Upper lobe of right lung (tissue), 1 donor: Measurements from ENCODE around the gene THSD4. TPM values are rescaled to one million over a fixed set of nuclear protein-coding genes. Genes with fewer than 3 reads are reported as not detected.
A peak's percentile ranks its signal among the peaks of the same experiment; 100 is the strongest.

Experiments
- ATAC-seq: fragments of 200-7000 bp; cut with Tn5 transposase; one replicate; pipeline ENCODE4 v1.9.1; 2020; ENCODE audit warnings: mild to moderate bottlenecking, moderate library complexity
- DNase-seq: peaks from one replicate; pipeline ENCODE4 v3.0.0-alpha.2; 2020
- H3K27ac ChIP-seq: fragments of 200-600 bp; one replicate; pipeline ENCODE4 v1.8.0; 2022
- H3K27me3 ChIP-seq: fragments of 200-600 bp; one replicate; pipeline ENCODE4 v1.8.0; 2022; ENCODE audit warnings: mild to moderate bottlenecking
- H3K36me3 ChIP-seq: fragments of 200-600 bp; one replicate; pipeline ENCODE4 v1.8.0; 2022
- H3K4me1 ChIP-seq: fragments of 200-600 bp; one replicate; pipeline ENCODE4 v1.8.0; 2022
- H3K4me3 ChIP-seq: fragments of 200-600 bp; one replicate; pipeline ENCODE4 v1.8.0; 2022; ENCODE audit warnings: mild to moderate bottlenecking
- H3K9me3 ChIP-seq: fragments of 200-600 bp; one replicate; pipeline ENCODE4 v1.8.0; 2022
- intact Hi-C: fragments of 100-400 bp; cut with DNase I; formaldehyde crosslinking; loops from one replicate; pipeline ENCODE4 v1.11.0; 2022
- total RNA-seq: library from RNA; stranded (reverse); fragmentation: NEBNext Ultra II Directional; extraction: Animal tissue kit (Norgen Biotek cat#: 25700); gene quantifications from one replicate; pipeline ENCODE4 v1.2.1, GENCODE V29; 2021
- TF ChIP-seq, protein P1 (sequence below): fragments of 200-600 bp; IDR thresholded peaks from one replicate; pipeline ENCODE4 v1.8.0; 2022; ENCODE audit warnings: antibody characterized with exemption
- donor health status: DM: no; HTN: yes; CAD: no; lungs with severe emphysema.

THSD4 gene
- total RNA-seq, 1 donor from 2014 or later: 25.6 TPM

GRCh38 chr15:71440489-71441110 lies 325.3 kb downstream of the THSD4 start:
- TF ChIP-seq, protein P1, sequence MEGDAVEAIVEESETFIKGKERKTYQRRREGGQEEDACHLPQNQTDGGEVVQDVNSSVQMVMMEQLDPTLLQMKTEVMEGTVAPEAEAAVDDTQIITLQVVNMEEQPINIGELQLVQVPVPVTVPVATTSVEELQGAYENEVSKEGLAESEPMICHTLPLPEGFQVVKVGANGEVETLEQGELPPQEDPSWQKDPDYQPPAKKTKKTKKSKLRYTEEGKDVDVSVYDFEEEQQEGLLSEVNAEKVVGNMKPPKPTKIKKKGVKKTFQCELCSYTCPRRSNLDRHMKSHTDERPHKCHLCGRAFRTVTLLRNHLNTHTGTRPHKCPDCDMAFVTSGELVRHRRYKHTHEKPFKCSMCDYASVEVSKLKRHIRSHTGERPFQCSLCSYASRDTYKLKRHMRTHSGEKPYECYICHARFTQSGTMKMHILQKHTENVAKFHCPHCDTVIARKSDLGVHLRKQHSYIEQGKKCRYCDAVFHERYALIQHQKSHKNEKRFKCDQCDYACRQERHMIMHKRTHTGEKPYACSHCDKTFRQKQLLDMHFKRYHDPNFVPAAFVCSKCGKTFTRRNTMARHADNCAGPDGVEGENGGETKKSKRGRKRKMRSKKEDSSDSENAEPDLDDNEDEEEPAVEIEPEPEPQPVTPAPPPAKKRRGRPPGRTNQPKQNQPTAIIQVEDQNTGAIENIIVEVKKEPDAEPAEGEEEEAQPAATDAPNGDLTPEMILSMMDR: peak; percentile 71
- Histone ChIP-seq H3K27ac (no peak overlapping the region), H3K9me3 (no peaks in the 10 kb centered on the region), H3K36me3 (no peaks in the 10 kb centered on the region), H3K4me3 (no peak overlapping the region), H3K27me3 (no peaks in the 10 kb centered on the region), H3K4me1 (peaks cover 13% of the 10 kb centered on the region)
- intact Hi-C loops: loop anchor here (5.0 kb wide), 1 partner anchor 53 kb away; no protein-coding TSS in a partner anchor
- no peak for DNase-seq
- ATAC-seq: peak; percentile 61

- TF ChIP-seq, protein P1: peak; percentile 89
- ATAC-seq (peak; percentile 66), DNase-seq (peak; percentile 78)
- Histone ChIP-seq H3K9me3 (no peaks in the 10 kb centered on the region), H3K27me3 (no peaks in the 10 kb centered on the region), H3K27ac (no peak overlapping the region), H3K4me3 (no peak overlapping the region), H3K36me3 (no peaks in the 10 kb centered on the region), H3K4me1 (peaks cover 19% of the 10 kb centered on the region)
- intact Hi-C loops: loop anchor here (5.0 kb wide), 1 partner anchor 56 kb away; no protein-coding TSS in a partner anchor
These were observed 328.3 kb downstream of the THSD4 start for GRCh38 chr15:71443538-71443937.

GRCh38 chr15:71444032-71444810 lies 328.9 kb downstream of the THSD4 start:
- intact Hi-C loops: loop anchor here (5.0 kb wide), 1 partner anchor 57 kb away; no protein-coding TSS in a partner anchor
- H3K27me3 ChIP-seq: no peaks in the 10 kb centered on the region
- peaks cover 19% of the 10 kb centered on the region for H3K4me1 ChIP-seq
- H3K36me3 ChIP-seq: no peaks in the 10 kb centered on the region
- DNase-seq (no peak), ATAC-seq (no peak)
- no peak overlapping the region for H3K27ac ChIP-seq
- no peak overlapping the region for H3K4me3 ChIP-seq
- no peaks in the 10 kb centered on the region for H3K9me3 ChIP-seq
- TF ChIP-seq, protein P1: no peak

DNA sequence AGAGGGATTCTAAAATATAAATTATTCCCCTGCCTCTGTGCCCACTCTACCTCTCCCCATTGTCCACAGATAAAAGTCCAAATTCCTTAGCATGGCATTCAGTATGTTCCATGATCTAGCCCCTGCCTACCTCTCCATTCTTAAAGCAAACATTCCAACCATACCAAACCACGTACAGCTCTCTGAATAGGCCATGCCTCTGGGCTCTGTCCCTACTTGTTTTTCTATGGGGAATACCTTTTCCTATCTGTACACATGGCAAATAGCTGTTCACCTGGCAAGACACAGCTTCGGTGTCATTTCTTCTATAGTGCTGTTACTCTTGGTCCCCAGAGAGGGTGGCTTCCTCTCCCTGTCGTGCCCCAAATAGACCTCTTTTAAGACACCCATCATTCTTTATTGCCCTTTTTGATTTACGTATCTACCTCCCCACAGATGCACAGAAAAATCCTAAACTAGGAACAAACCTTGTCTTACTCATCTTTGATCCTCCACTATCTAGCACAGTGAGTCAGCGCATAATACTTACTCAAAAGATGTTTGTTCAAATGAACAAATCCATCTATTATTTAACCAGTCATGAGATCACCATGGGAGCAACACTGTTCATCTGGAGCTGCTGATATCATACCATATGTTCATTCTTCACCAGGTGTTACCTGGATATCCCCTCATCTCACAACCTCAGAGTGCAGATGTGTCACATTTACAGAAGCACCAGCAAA lies 329.8 kb downstream of the THSD4 start:
- Histone ChIP-seq H3K27ac (no peak overlapping the region), H3K36me3 (no peaks in the 10 kb centered on the region), H3K4me3 (no peak overlapping the region), H3K9me3 (no peaks in the 10 kb centered on the region), H3K4me1 (peaks cover 19% of the 10 kb centered on the region), H3K27me3 (no peaks in the 10 kb centered on the region)
- ATAC-seq (peak; percentile 72), DNase-seq (no peak)
- intact Hi-C loops: loop anchor here (5.0 kb wide), 1 partner anchor 58 kb away; no protein-coding TSS in a partner anchor
- TF ChIP-seq, protein P1: no peak

DNA sequence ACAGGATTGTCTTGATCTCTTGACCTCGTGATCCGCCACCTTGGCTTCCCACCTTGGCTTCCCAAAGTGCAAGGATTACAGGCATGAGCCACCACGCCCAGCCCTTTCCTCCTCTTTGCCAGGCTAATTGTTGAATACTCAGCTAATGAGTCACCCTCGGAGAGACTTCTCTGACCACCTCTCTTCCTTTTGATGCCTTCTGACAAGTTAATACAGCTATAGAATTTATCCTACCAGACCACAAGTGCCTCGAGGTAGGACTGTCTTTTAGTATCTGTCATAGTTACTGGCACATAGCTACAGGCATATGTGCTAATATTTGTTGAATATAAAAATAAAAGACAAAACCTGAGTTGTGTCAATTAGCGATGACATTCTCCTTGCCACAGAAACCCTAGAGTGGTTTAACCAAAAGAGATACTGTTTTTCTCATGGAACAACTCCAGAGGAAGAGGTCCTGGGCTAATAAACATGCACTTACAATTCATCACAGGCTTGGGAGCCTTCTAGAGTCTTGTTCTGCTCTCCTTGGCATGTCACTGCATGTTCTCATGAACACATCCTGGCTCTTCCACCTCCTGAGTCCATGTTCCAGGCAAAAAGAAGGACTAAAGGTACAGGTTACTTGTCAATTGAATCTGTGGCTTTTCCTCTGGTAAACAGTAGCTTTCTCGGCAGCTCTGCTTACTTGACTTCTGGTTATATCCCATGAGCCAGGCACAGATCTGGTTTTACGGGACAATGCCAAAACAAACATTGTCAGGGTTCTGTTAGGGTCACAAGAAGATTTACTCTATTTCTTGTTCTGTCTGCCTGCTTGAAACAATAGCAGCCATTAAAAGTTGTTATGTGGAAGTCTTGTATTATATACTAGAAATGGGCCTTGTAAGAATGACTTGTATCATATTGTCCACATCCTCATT lies 332.3 kb downstream of the THSD4 start:
- DNase-seq (no peak), ATAC-seq (no peak)
- Histone ChIP-seq H3K27ac (no peak overlapping the region), H3K4me3 (no peak overlapping the region), H3K4me1 (peaks cover 19% of the 10 kb centered on the region), H3K36me3 (no peaks in the 10 kb centered on the region), H3K27me3 (no peaks in the 10 kb centered on the region), H3K9me3 (no peaks in the 10 kb centered on the region)
- TF ChIP-seq, protein P1: no peak
- intact Hi-C loops: no loop called here
